ENCODE data around the gene RPUSD1. TPM values are rescaled to one million over a fixed set of nuclear protein-coding genes. Genes with fewer than 3 reads are reported as not detected.

Gene RPUSD1
- total and polyA plus RNA-seq, 2 donors (not counting 3 experiments of a cell fraction or from before 2014, with no cell fraction given): 46.2 to 55.8 TPM

DNA sequence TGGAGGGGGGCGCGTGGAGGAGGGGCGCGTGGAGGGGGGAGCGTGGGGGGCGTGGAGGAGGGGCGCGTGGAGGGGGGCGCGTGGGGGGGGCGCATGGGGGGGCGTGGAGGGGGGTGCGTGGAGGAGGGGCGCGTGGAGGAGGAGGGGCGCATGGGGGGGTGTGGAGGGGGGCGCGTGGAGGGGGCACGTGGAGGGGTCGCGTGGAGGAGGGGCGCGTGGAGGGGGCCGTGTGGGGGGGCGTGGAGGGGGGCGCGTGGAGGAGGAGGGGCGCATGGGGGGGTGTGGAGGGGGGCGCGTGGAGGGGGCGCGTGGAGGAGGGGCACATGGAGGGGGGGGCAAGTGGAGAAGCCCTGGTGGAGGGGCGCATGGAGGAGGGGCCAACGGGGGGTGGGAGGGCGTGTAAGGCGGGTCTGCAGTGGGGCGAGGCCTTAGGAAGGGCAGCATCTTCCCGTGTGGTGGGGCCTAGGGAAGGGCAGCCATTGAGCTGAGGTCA lies 20.4 kb downstream of the RPUSD1 start:
- no peaks in the 10 kb centered on the region for H3K9me1 ChIP-seq (replicated peaks; ENCODE audit: control insufficient read depth, extremely low read depth, insufficient read depth, low read length)
- no peak overlapping the region for H3K9ac ChIP-seq (replicated peaks; ENCODE audit: extremely low read depth, insufficient read depth, low read length)
- H3K9me3 ChIP-seq (replicated peaks; ENCODE audit: control insufficient read depth, insufficient read depth, low read length): no peaks in the 10 kb centered on the region
- CTCF ChIA-PET: no interaction called here
- FAIRE-seq: no peak
- H3K79me2 ChIP-seq (ENCODE audit: control insufficient read depth, insufficient read depth, low read length): no peaks in the 10 kb centered on the region
- no peak overlapping the region for H3K27ac ChIP-seq (ENCODE audit: insufficient read depth, low read depth, low read length)
- no peaks in the 10 kb centered on the region for H3K27me3 ChIP-seq (ENCODE audit: control insufficient read depth in 2 of 2, insufficient read depth in 2 of 2, low read length in 2 of 2)
- H3K4me1 ChIP-seq (ENCODE audit: control insufficient read depth, extremely low read depth, insufficient read depth, low read length): no peaks in the 10 kb centered on the region
- no peak overlapping the region for H2AFZ ChIP-seq (ENCODE audit: low read depth, low read length)
- intact Hi-C loops (cut with micrococcal nuclease) (no loop called here), dilution Hi-C loops (cut with MboI; ENCODE audit: extremely low pct_ligation_motif_present, low sequenced_read_pairs) (no loop called here)
- DNase-seq (ENCODE audit: low read depth, low spot score): no peak
- no peak overlapping the region for H3K4me3 ChIP-seq (replicated peaks in 1 of 3; ENCODE audit: insufficient read depth in 1 of 3, low read depth in 1 of 3, low read length in 3 of 3)
- POLR2A ChIA-PET: no interaction called here
- no peak overlapping the region for H3K4me2 ChIP-seq (ENCODE audit: insufficient read depth, low read length)
- no TSS peak for BruUV-seq (replicated peaks)
- H3K36me3 ChIP-seq (ENCODE audit: control insufficient read depth in 2 of 2, extremely low read depth in 1 of 2, insufficient read depth in 2 of 2, low read length in 2 of 2): no peaks in the 10 kb centered on the region
- TF ChIP-seq, protein P1, sequence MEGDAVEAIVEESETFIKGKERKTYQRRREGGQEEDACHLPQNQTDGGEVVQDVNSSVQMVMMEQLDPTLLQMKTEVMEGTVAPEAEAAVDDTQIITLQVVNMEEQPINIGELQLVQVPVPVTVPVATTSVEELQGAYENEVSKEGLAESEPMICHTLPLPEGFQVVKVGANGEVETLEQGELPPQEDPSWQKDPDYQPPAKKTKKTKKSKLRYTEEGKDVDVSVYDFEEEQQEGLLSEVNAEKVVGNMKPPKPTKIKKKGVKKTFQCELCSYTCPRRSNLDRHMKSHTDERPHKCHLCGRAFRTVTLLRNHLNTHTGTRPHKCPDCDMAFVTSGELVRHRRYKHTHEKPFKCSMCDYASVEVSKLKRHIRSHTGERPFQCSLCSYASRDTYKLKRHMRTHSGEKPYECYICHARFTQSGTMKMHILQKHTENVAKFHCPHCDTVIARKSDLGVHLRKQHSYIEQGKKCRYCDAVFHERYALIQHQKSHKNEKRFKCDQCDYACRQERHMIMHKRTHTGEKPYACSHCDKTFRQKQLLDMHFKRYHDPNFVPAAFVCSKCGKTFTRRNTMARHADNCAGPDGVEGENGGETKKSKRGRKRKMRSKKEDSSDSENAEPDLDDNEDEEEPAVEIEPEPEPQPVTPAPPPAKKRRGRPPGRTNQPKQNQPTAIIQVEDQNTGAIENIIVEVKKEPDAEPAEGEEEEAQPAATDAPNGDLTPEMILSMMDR (IDR thresholded peaks at IDR 0.05; ENCODE audit: extremely low read depth in 1 of 2, insufficient read depth in 1 of 2, low read depth in 1 of 2, low read length in 2 of 2): no peak
- TF ChIP-seq GATA2 (IDR thresholded peaks at IDR 0.05; ENCODE audit: insufficient read depth, insufficient read length, low read depth, low read length): no peak
- no peak for TF ChIP-seq POLR2A (IDR thresholded peaks at IDR 0.05; ENCODE audit: low read depth, low read length)
- TF ChIP-seq, protein P2, sequence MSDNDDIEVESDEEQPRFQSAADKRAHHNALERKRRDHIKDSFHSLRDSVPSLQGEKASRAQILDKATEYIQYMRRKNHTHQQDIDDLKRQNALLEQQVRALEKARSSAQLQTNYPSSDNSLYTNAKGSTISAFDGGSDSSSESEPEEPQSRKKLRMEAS (IDR thresholded peaks at IDR 0.05; ENCODE audit: insufficient read depth, insufficient read length): no peak
- no peak for TF ChIP-seq JUN (IDR thresholded peaks at IDR 0.05; ENCODE audit: borderline replicate concordance, insufficient read depth, insufficient read length, low read depth)
- TF ChIP-seq MYC (IDR thresholded peaks at IDR 0.05; ENCODE audit: low read depth, low read length): no peak
- TF ChIP-seq POLR2AphosphoS5 (IDR thresholded peaks at IDR 0.05; ENCODE audit: insufficient read depth, low read depth, low read length): no peak
- no peak for TF ChIP-seq FOS (IDR thresholded peaks at IDR 0.05; ENCODE audit: borderline replicate concordance, insufficient read depth, low read length)
- no peak for TF ChIP-seq EZH2 (IDR thresholded peaks at IDR 0.05; ENCODE audit: borderline replicate concordance, low read depth, low read length, severe bottlenecking)
- H4K20me1 ChIP-seq (replicated peaks; ENCODE audit: control insufficient read depth, extremely low read depth, insufficient read depth, low read length): no peaks in the 10 kb centered on the region
